NCI-H526 (cell line): ENCODE results near the gene CDCA7L.
"Not testable (repeated sequence)": the region's sequence is repeated elsewhere in the genome, so short reads cannot be mapped to it uniquely, and the experiment has no call there.

ENCODE experiments used
- DNase-seq, 2 experiments: peaks; one replicate each; lab custom pipeline; 2025; lab: John Stamatoyannopoulos, UW

Gene CDCA7L

GRCh38 chr7:21943436-21943835 is 2.3 kb downstream of the CDCA7L start:
- no peak for DNase-seq

- no peak for DNase-seq
Measured at GRCh38 chr7:21942955-21943354, 2.7 kb downstream of the CDCA7L start.

- DNase-seq, result peak in 1 of 2 experiments; percentile 29
Measured at GRCh38 chr7:21941611-21942141, 4.0 kb downstream of the CDCA7L start.

GRCh38 chr7:21939858-21940372 is 5.8 kb downstream of the CDCA7L start:
- DNase-seq, result no peak

- DNase-seq, result no peak
Measured at GRCh38 chr7:21939136-21939857, 6.4 kb downstream of the CDCA7L start.

GRCh38 chr7:21938463-21938862 is 7.2 kb downstream of the CDCA7L start:
- no peak for DNase-seq

GRCh38 chr7:21934808-21935207 is 10.9 kb downstream of the CDCA7L start:
- DNase-seq, result no peak

GRCh38 chr7:21933293-21933692 is 12.4 kb downstream of the CDCA7L start:
- not testable (repeated sequence) for DNase-seq

- no peak for DNase-seq
Measured at GRCh38 chr7:21927693-21928092, 18.0 kb downstream of the CDCA7L start.

GRCh38 chr7:21926448-21926847 is 19.3 kb downstream of the CDCA7L start:
- DNase-seq, result no peak

- peak; percentile 45 to 62 for DNase-seq
Measured at GRCh38 chr7:21923658-21924057, 22.0 kb downstream of the CDCA7L start.

GRCh38 chr7:21922605-21923004 is 23.1 kb downstream of the CDCA7L start:
- DNase-seq, result no peak

GRCh38 chr7:21920936-21921335 is 24.8 kb downstream of the CDCA7L start:
- DNase-seq, result no peak

GRCh38 chr7:21918216-21918615 is 27.5 kb downstream of the CDCA7L start:
- DNase-seq, result no peak

- DNase-seq, result no peak
Measured at GRCh38 chr7:21916629-21917028, 29.1 kb downstream of the CDCA7L start.

- DNase-seq, result no peak
Measured at GRCh38 chr7:21916176-21916575, 29.5 kb downstream of the CDCA7L start.

- no peak for DNase-seq
Measured at GRCh38 chr7:21915140-21915539, 30.6 kb downstream of the CDCA7L start.

GRCh38 chr7:21914671-21915070 is 31.0 kb downstream of the CDCA7L start:
- peak in 1 of 2 experiments; percentile 63 for DNase-seq

GRCh38 chr7:21912931-21913780 is 32.5 kb downstream of the CDCA7L start:
- DNase-seq, result no peak

- DNase-seq, result no peak
Measured at GRCh38 chr7:21912305-21912704, 33.4 kb downstream of the CDCA7L start.

GRCh38 chr7:21911341-21911875 is 34.3 kb downstream of the CDCA7L start:
- no peak for DNase-seq

GRCh38 chr7:21910253-21910652 is 35.4 kb downstream of the CDCA7L start:
- DNase-seq, result no peak
